ENCODE results near the gene GSTT4.

GRCh38 chr22:24010018-24010391 is 4.8 kb upstream of the GSTT4 start:
- no peak for TF ChIP-seq POLR2A (IDR thresholded peaks at IDR 0.05)
- no peak for TF ChIP-seq CTCF (IDR thresholded peaks at IDR 0.05)

Data from uterus (tissue), 2 donors.